GM18505 (cell line): ENCODE measurements around the gene TRIM63.

ENCODE experiments used
- ATAC-seq: cut with Tn5 transposase; IDR thresholded peaks from one replicate; pipeline ENCODE4 v1.9.1; 2021; ENCODE audit not compliant: unreplicated experiment
- POLR2A ChIP-seq: IDR thresholded peaks from 4 replicates; pipeline ENCODE4 v1.6.1; 2011; ENCODE audit warnings: borderline replicate concordance; ENCODE audit not compliant: insufficient read depth, insufficient read length; ENCODE audit errors: extremely low read depth

TRIM63 gene

GRCh38 chr1:26017606-26018005 lies 49.8 kb downstream of the TRIM63 start:
- no peak for ATAC-seq
- TF ChIP-seq POLR2A = no peak

GRCh38 chr1:26016953-26017545 lies 50.4 kb downstream of the TRIM63 start:
- no peak for ATAC-seq

GRCh38 chr1:26016258-26016952 lies 51.0 kb downstream of the TRIM63 start:
- TF ChIP-seq POLR2A = no peak
- no peak for ATAC-seq

More at GRCh38 chr1:26016953-26017545, 50.4 kb downstream of the TRIM63 start:
- TF ChIP-seq POLR2A = no peak

GRCh38 chr1:26015358-26015757 lies 52.1 kb downstream of the TRIM63 start:
- ATAC-seq = no peak
- no peak for TF ChIP-seq POLR2A

- no peak for TF ChIP-seq POLR2A
- ATAC-seq = no peak
Measured at GRCh38 chr1:26014179-26014578, 53.3 kb downstream of the TRIM63 start.

GRCh38 chr1:26012864-26013263 lies 54.6 kb downstream of the TRIM63 start:
- no peak for TF ChIP-seq POLR2A
- ATAC-seq = no peak

GRCh38 chr1:26010825-26011224 lies 56.6 kb downstream of the TRIM63 start:
- ATAC-seq = no peak
- no peak for TF ChIP-seq POLR2A

GRCh38 chr1:26009796-26010447 lies 57.5 kb downstream of the TRIM63 start:
- ATAC-seq = no peak
- TF ChIP-seq POLR2A = no peak

- TF ChIP-seq POLR2A = no peak
- ATAC-seq = no peak
Measured at GRCh38 chr1:26006710-26007109, 60.7 kb downstream of the TRIM63 start.

- ATAC-seq = no peak
Measured at GRCh38 chr1:26005434-26006105, 61.9 kb downstream of the TRIM63 start.

GRCh38 chr1:26003756-26004155 lies 63.7 kb downstream of the TRIM63 start:
- no peak for TF ChIP-seq POLR2A
- no peak for ATAC-seq

More at GRCh38 chr1:26005434-26006105, 61.9 kb downstream of the TRIM63 start:
- TF ChIP-seq POLR2A = no peak

- ATAC-seq = no peak
- no peak for TF ChIP-seq POLR2A
Measured at GRCh38 chr1:26003262-26003661, 64.2 kb downstream of the TRIM63 start.
